Lower lobe of right lung (tissue), 2 donors: ENCODE data around the gene CYTH3. TPM values are rescaled to one million over a fixed set of nuclear protein-coding genes. Genes with fewer than 3 reads are reported as not detected.

Experiments
- ATAC-seq, 2 donors: fragments of 200-7000 bp; cut with Tn5 transposase; one replicate each; pipeline ENCODE4 v1.9.1; 2020 to 2022; ENCODE audit warnings: mild to moderate bottlenecking in 2 of 2, moderate library complexity in 2 of 2
- DNase-seq: peaks from one replicate; pipeline ENCODE4 v3.0.0-alpha.2; 2020
- H3K27ac ChIP-seq: fragments of 200-600 bp; one replicate; pipeline ENCODE4 v1.8.0; 2022
- H3K27me3 ChIP-seq: fragments of 200-600 bp; one replicate; pipeline ENCODE4 v1.8.0; 2022; ENCODE audit warnings: low read depth
- H3K36me3 ChIP-seq: fragments of 200-600 bp; one replicate; pipeline ENCODE4 v1.8.0; 2022; ENCODE audit warnings: mild to moderate bottlenecking
- H3K4me1 ChIP-seq: fragments of 200-600 bp; one replicate; pipeline ENCODE4 v1.8.0; 2022
- H3K4me3 ChIP-seq: fragments of 200-600 bp; one replicate; pipeline ENCODE4 v1.8.0; 2022; ENCODE audit warnings: mild to moderate bottlenecking
- H3K9me3 ChIP-seq: fragments of 200-600 bp; one replicate; pipeline ENCODE4 v1.8.0; 2022
- intact Hi-C: fragments of 100-400 bp; cut with DNase I; formaldehyde crosslinking; loops from one replicate; pipeline ENCODE4 v1.11.0; 2022
- total RNA-seq: library from RNA; stranded (reverse); fragmentation: NEBNext Ultra II Directional; extraction: Animal tissue kit (Norgen Biotek cat#: 25700); gene quantifications from one replicate; pipeline ENCODE4 v1.2.1, GENCODE V29; 2021
- TF ChIP-seq, protein P1 (sequence below): fragments of 200-600 bp; IDR thresholded peaks from one replicate; pipeline ENCODE4 v1.8.0; 2022; ENCODE audit warnings: antibody characterized with exemption, mild to moderate bottlenecking
- donor health status: DM: no; HTN: yes; CAD: no; lungs with severe emphysema.

Gene CYTH3
- total RNA-seq, 1 donor from 2014 or later = 26.1 TPM

DNA sequence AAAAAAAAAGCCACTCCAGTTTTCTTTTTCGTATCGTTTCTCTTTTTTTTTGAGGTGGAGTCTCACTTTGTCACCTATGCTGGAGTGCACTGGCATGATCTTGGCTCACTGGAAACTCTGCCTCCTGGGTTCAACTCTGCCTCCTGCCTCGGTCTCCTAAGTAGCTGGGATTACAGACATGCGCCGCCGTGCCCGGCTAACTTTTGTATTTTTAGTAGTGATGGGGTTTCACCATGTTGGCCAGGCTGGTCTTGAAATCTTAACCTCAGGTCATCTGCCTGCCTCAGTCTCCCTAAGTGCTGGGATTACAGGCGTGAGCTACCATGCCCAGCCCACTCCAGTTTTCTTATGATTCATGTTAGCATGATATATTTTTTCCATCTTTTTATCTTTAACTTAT lies 148.6 kb downstream of the CYTH3 start:
- intact Hi-C loops = no loop called here
- TF ChIP-seq, protein P1, sequence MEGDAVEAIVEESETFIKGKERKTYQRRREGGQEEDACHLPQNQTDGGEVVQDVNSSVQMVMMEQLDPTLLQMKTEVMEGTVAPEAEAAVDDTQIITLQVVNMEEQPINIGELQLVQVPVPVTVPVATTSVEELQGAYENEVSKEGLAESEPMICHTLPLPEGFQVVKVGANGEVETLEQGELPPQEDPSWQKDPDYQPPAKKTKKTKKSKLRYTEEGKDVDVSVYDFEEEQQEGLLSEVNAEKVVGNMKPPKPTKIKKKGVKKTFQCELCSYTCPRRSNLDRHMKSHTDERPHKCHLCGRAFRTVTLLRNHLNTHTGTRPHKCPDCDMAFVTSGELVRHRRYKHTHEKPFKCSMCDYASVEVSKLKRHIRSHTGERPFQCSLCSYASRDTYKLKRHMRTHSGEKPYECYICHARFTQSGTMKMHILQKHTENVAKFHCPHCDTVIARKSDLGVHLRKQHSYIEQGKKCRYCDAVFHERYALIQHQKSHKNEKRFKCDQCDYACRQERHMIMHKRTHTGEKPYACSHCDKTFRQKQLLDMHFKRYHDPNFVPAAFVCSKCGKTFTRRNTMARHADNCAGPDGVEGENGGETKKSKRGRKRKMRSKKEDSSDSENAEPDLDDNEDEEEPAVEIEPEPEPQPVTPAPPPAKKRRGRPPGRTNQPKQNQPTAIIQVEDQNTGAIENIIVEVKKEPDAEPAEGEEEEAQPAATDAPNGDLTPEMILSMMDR = no peak
- DNase-seq (no peak), ATAC-seq (no peak)
- Histone ChIP-seq H3K27ac (no peak overlapping the region), H3K27me3 (no peaks in the 10 kb centered on the region), H3K36me3 (peaks cover 55% of the 10 kb centered on the region), H3K4me1 (no peaks in the 10 kb centered on the region), H3K4me3 (no peak overlapping the region), H3K9me3 (no peaks in the 10 kb centered on the region)

GRCh38 chr7:6121141-6121540 lies 151.3 kb downstream of the CYTH3 start:
- TF ChIP-seq, protein P1 = no peak
- ATAC-seq (no peak), DNase-seq (no peak)
- no peaks in the 10 kb centered on the region for H3K27me3 ChIP-seq
- no peak overlapping the region for H3K27ac ChIP-seq
- peaks cover 67% of the 10 kb centered on the region for H3K36me3 ChIP-seq
- intact Hi-C loops = no loop called here
- no peaks in the 10 kb centered on the region for H3K9me3 ChIP-seq
- H3K4me3 ChIP-seq = no peak overlapping the region
- H3K4me1 ChIP-seq = no peaks in the 10 kb centered on the region

DNA sequence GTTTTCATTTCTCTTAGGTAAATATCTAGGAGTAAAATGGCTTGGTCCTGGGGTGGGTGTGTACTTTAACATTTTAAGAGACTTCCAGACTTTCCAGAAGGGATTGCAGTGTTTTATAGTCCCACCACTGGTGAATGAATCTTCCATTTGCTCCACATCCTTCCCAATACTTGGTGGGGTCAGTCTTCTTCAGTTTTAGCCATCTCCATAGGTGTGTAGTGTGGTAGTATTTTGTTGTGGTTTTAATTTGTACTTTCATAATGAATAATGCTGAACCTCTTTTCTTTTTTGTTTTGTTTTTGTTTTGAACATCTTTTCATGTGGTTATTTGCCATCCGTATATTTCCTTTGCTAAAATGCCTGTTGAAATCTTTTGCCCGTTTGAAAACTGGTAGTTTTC lies 154.9 kb downstream of the CYTH3 start:
- Histone ChIP-seq H3K4me3 (no peak overlapping the region), H3K9me3 (no peaks in the 10 kb centered on the region), H3K27me3 (no peaks in the 10 kb centered on the region), H3K36me3 (peaks cover 91% of the 10 kb centered on the region), H3K4me1 (no peaks in the 10 kb centered on the region), H3K27ac (no peak overlapping the region)
- ATAC-seq (no peak), DNase-seq (no peak)
- intact Hi-C loops = no loop called here
- TF ChIP-seq, protein P1 = no peak

GRCh38 chr7:6116211-6116610 lies 156.2 kb downstream of the CYTH3 start:
- no peaks in the 10 kb centered on the region for H3K27me3 ChIP-seq
- intact Hi-C loops = no loop called here
- ATAC-seq (no peak), DNase-seq (no peak)
- peaks cover 92% of the 10 kb centered on the region for H3K36me3 ChIP-seq
- TF ChIP-seq, protein P1 = no peak
- H3K4me3 ChIP-seq = no peak overlapping the region
- no peaks in the 10 kb centered on the region for H3K9me3 ChIP-seq
- H3K27ac ChIP-seq = no peak overlapping the region
- H3K4me1 ChIP-seq = no peaks in the 10 kb centered on the region

Other genes starting within 250 kb of the CYTH3 start
- gene ANKRD61, start 241.2 kb downstream of the CYTH3 start, total RNA-seq = not detected
- 72.0 TPM for gene EIF2AK1, start 213.4 kb downstream of the CYTH3 start, total RNA-seq
- 10.6 TPM for gene USP42, start 167.7 kb downstream of the CYTH3 start, total RNA-seq
- 15.7 TPM for gene FAM220A, start 76.3 kb upstream of the CYTH3 start, total RNA-seq
- gene RAC1, start 101.9 kb upstream of the CYTH3 start, total RNA-seq = 257 TPM
- 40.6 TPM for gene DAGLB, start 175.3 kb upstream of the CYTH3 start, total RNA-seq
- gene KDELR2, start 211.5 kb upstream of the CYTH3 start, total RNA-seq = 105 TPM